Measurements from ENCODE around the gene SLC11A2. TPM values are rescaled to one million over a fixed set of nuclear protein-coding genes. Genes with fewer than 3 reads are reported as not detected.

The SLC11A2 gene
- total RNA-seq, 1 donor from 2014 or later: 96.8 TPM

GRCh38 chr12:50947933-50948626, 78.1 kb downstream of the SLC11A2 start:
- Histone ChIP-seq H3K9me3 (no peaks in the 10 kb centered on the region), H3K4me3 (no peak overlapping the region), H3K36me3 (no peaks in the 10 kb centered on the region), H3K27me3 (no peaks in the 10 kb centered on the region), H3K4me1 (no peaks in the 10 kb centered on the region), H3K27ac (no peak overlapping the region)
- TF ChIP-seq CTCF (IDR thresholded peaks at IDR 0.05): no peak
- ATAC-seq (no peak), DNase-seq (no peak)
- intact Hi-C loops (cut with DNase I): no loop called here

GRCh38 chr12:50937653-50938052, 88.5 kb downstream of the SLC11A2 start:
- Histone ChIP-seq H3K9me3 (no peaks in the 10 kb centered on the region), H3K36me3 (no peaks in the 10 kb centered on the region), H3K4me3 (no peak overlapping the region), H3K4me1 (peaks cover 34% of the 10 kb centered on the region), H3K27ac (no peak overlapping the region), H3K27me3 (no peaks in the 10 kb centered on the region)
- no peak for TF ChIP-seq CTCF (IDR thresholded peaks at IDR 0.05)
- DNase-seq: no peak
- intact Hi-C loops (cut with DNase I): no loop called here
- ATAC-seq: no peak

- DNase-seq: no peak
- H3K4me3 ChIP-seq: no peak overlapping the region
- H3K36me3 ChIP-seq: peaks cover 3% of the 10 kb centered on the region
- no peaks in the 10 kb centered on the region for H3K9me3 ChIP-seq
- peaks cover 40% of the 10 kb centered on the region for H3K4me1 ChIP-seq
- H3K27me3 ChIP-seq: no peaks in the 10 kb centered on the region
- peak; percentile 40 for ATAC-seq
- no peak overlapping the region for H3K27ac ChIP-seq
- intact Hi-C loops (cut with DNase I): no loop called here
- TF ChIP-seq CTCF (IDR thresholded peaks at IDR 0.05): no peak
Measured at GRCh38 chr12:50936821-50937530, 89.2 kb downstream of the SLC11A2 start.

DNA sequence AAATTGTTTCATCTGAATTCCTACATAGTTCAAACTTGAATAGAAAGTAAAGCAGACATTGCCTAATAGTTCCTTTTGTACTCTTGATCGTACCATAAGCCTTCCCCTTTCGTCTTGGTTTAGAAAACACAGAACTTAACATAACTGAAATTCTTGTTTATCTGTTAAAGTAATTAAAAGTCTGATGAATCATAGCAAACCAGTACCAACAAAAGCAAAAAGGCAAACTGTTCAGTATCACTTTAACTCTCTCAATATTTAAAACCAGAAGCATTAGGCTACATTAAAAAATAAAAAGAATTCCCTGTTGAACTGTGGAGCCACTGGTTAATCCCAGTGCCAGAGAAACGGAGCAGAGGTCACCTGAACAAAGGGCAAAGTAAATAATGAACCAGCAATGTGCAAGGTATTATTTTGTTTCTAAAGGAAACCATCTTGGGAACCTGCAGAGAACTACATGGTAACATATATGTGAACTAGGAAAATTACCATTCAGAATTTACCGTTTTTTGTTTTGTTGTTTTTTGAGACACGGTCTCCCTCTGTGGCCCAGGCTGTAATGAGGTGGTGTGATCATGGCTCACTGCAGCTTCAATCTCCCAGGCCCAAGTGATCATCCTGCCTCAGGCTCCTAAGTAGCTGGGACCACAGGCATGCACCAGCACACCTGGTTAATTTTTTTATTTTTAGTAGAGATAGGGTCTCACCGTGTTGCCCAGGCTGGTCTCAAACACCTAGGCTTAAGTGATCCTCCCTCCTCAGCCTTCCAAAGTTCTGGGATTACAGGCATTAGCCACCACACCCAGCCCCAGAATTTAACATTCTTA, 91.0 kb downstream of the SLC11A2 start:
- DNase-seq (no peak), ATAC-seq (peak; percentile 66)
- peaks cover 21% of the 10 kb centered on the region for H3K36me3 ChIP-seq
- H3K27me3 ChIP-seq: no peaks in the 10 kb centered on the region
- no peak for TF ChIP-seq CTCF (IDR thresholded peaks at IDR 0.05)
- peak overlapping the region; percentile 20 for H3K4me3 ChIP-seq
- H3K4me1 ChIP-seq: peaks cover 49% of the 10 kb centered on the region
- H3K9me3 ChIP-seq: no peaks in the 10 kb centered on the region
- intact Hi-C loops (cut with DNase I): no loop called here
- peak overlapping the region; percentile 76 for H3K27ac ChIP-seq

GRCh38 chr12:50934371-50934851, 91.8 kb downstream of the SLC11A2 start:
- no peak for DNase-seq
- H3K27ac ChIP-seq: peak overlapping the region; percentile 76
- peaks cover 29% of the 10 kb centered on the region for H3K36me3 ChIP-seq
- no peaks in the 10 kb centered on the region for H3K27me3 ChIP-seq
- peaks cover 49% of the 10 kb centered on the region for H3K4me1 ChIP-seq
- intact Hi-C loops (cut with DNase I): no loop called here
- no peak for TF ChIP-seq CTCF (IDR thresholded peaks at IDR 0.05)
- peak overlapping the region; percentile 20 for H3K4me3 ChIP-seq
- peak; percentile 56 for ATAC-seq
- no peaks in the 10 kb centered on the region for H3K9me3 ChIP-seq

Measured in upper lobe of right lung (tissue), 1 donor.